Transverse colon (tissue), 4 donors: ENCODE results near the gene RUNX1. TPM values are rescaled to one million over a fixed set of nuclear protein-coding genes. Genes with fewer than 3 reads are reported as not detected.

Experiments used
- DNase-seq: peaks from one replicate; pipeline ENCODE4 v3.0.0-alpha.2; 2019
- H3K27ac ChIP-seq, 4 donors: fragments of 200-600 bp; sonication (generic); 2 replicates each; pipeline ENCODE4 v1.5.1; 2016 to 2018; ENCODE audit warnings: inconsistent platforms in 4 of 4
- H3K27me3 ChIP-seq: fragments of 200-600 bp; sonication (generic); 2 replicates; pipeline ENCODE4 v1.5.1; 2017; ENCODE audit warnings: inconsistent platforms
- H3K36me3 ChIP-seq, 4 donors: fragments of 200-600 bp; sonication (generic); 2 replicates each; pipeline ENCODE4 v1.5.1; 2017 to 2019; ENCODE audit warnings: inconsistent platforms in 4 of 4
- H3K4me1 ChIP-seq, 4 donors: fragments of 200-600 bp; sonication (generic); 2 replicates each; pipeline ENCODE4 v1.5.1; 2017 to 2020; ENCODE audit warnings: inconsistent platforms in 4 of 4
- H3K4me3 ChIP-seq, 4 donors: fragments of 200-600 bp; sonication (generic); 1 replicate in 1 of 4; 2 replicates in 3 of 4; pipeline versions ENCODE4 v1.5.1 to v1.6.1; 2017 to 2019; ENCODE audit warnings: inconsistent platforms in 4 of 4
- H3K9me3 ChIP-seq, 2 donors: fragments of 200-600 bp; sonication (generic); 2 replicates each; pipeline ENCODE4 v1.5.1; 2017 to 2019; ENCODE audit warnings: inconsistent platforms in 2 of 2
- EP300 ChIP-seq: sonication (generic); formaldehyde crosslinking; IDR thresholded peaks from one replicate; pipeline ENCODE4 v1.6.1; 2017; ENCODE audit warnings: antibody characterized with exemption, low read depth
- POLR2A ChIP-seq: fragments of 450-650 bp; IDR thresholded peaks from one replicate; pipeline ENCODE4 v1.6.1; 2016; ENCODE audit warnings: antibody characterized with exemption, mild to moderate bottlenecking, moderate library complexity
- POLR2AphosphoS5 ChIP-seq, 3 donors: sonication (generic); formaldehyde crosslinking; IDR thresholded peaks; one replicate each; pipeline ENCODE4 v1.6.1; 2016; ENCODE audit warnings: antibody characterized with exemption in 3 of 3
- WGBS, 2 donors: methylation state at CpG; one replicate each; pipeline ENCODE4 v1.1.5; 2018; ENCODE audit warnings: low coverage in 1 of 2; 5-methylcytosine and 5-hydroxymethylcytosine counted together
- in situ Hi-C, 4 donors: fragments of 200-750 bp; cut with MboI; loops; one replicate each; pipeline versions ENCODE4 v1.15.0 to v1.15.1; 2017; ENCODE audit warnings: low sequenced_read_pairs in 3 of 4, low pct_ligation_motif_present in 1 of 4, low pct_unique_long_range_greater_than_20kb in 1 of 4
- intact Hi-C: fragments of 100-400 bp; cut with DNase I; formaldehyde crosslinking; loops from one replicate; pipeline ENCODE4 v1.15.1; 2023; ENCODE audit warnings: low total_unique reads
- total RNA-seq, 4 donors: library from RNA; depleted of rRNA; stranded (reverse); fragments of >200 nt; gene quantifications; one replicate each; pipeline ENCODE4 v1.1.0, GENCODE V29; 2016
- TF ChIP-seq, protein P1 (sequence below), 5 experiments: fragments of 200-600 bp in 3 of 5; fragments of 450-650 bp in 2 of 5; sonication (generic) in 3 of 5; IDR thresholded peaks; 1 replicate in 2 of 5; 2 replicates in 3 of 5; pipeline ENCODE4 v1.5.1; 2016 to 2017; ENCODE audit warnings: antibody characterized with exemption in 5 of 5, inconsistent platforms in 3 of 5, mild to moderate bottlenecking in 2 of 5, moderate library complexity in 1 of 5

The RUNX1 gene
- total RNA-seq, 4 donors from 2014 or later, result 8.3 to 60.1 (median 34.7) TPM

DNA sequence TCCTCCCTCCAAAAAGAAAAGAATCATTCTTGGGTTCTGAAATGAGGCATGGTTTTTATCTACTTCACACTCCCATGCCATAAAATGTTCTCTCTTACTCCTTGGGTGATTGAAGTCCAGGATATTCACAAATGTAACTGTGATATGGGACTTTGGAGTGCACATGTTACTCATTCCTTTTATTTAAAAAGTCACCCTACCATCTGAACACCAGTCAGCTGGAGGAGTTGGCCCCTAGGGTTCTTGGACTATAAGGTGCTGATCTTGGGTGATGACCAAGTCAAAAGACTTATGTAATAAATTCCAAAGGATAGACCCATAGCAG, 251.9 kb downstream of the RUNX1 start:
- intact Hi-C loops (loop anchor here (10.0 kb wide), 1 partner anchor 88 kb away; no protein-coding TSS in a partner anchor), in situ Hi-C loops (no loop called here)
- Histone ChIP-seq H3K4me1 (peaks cover 22 to 65% (median 40%) of the 10 kb centered on the region in 4 donors), H3K9me3 (no peaks in the 10 kb centered on the region), H3K27me3 (no peaks in the 10 kb centered on the region), H3K27ac (peak overlapping the region; percentile 72 to 79 (median 78)), H3K4me3 (no peak overlapping the region), H3K36me3 (peaks cover 0 to 5% (median 0%) of the 10 kb centered on the region in 4 donors)
- TF ChIP-seq, protein P1, sequence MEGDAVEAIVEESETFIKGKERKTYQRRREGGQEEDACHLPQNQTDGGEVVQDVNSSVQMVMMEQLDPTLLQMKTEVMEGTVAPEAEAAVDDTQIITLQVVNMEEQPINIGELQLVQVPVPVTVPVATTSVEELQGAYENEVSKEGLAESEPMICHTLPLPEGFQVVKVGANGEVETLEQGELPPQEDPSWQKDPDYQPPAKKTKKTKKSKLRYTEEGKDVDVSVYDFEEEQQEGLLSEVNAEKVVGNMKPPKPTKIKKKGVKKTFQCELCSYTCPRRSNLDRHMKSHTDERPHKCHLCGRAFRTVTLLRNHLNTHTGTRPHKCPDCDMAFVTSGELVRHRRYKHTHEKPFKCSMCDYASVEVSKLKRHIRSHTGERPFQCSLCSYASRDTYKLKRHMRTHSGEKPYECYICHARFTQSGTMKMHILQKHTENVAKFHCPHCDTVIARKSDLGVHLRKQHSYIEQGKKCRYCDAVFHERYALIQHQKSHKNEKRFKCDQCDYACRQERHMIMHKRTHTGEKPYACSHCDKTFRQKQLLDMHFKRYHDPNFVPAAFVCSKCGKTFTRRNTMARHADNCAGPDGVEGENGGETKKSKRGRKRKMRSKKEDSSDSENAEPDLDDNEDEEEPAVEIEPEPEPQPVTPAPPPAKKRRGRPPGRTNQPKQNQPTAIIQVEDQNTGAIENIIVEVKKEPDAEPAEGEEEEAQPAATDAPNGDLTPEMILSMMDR (IDR thresholded peaks at IDR 0.05), result no peak
- TF ChIP-seq POLR2AphosphoS5 (IDR thresholded peaks at IDR 0.05), result peak in 1 of 3 donors; percentile 38
- no peak for DNase-seq

DNA sequence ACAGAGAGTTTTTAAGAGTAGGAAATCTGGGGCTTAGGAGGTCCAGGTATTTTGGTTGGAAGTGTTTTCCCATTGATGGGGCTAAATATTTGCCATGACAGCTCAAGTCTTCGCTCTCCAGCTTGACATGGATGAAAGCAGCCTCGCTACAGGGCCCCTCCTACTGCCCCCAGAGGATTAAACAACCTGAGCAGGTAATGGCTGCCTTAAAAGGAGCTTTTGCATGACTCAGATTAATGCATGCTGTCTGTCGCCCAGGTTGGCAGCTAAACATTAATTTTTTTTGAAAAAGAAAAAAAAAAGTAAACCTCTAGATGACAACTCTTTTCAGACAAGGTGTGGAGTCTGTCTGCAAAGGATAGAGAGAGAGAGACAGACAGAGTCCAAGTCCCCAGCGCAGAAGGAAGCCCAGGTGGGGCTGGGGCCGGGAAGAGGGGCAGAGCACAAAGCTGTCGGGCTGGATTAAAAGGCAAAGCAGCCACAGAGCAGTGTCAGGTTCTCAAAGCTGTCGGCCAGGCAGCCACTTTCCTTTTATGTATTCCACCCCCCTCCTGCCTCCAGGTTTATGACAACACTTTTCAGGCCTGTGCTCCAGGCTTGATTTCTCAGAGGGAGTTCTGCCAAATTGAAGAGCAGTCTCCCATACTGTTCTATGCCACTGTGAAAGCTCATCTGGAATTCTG, 252.4 kb downstream of the RUNX1 start:
- 0 to 47% methylated on average over 3 to 7 of the region's 7 CpGs for WGBS, 2 donors
- Histone ChIP-seq H3K27ac (peak overlapping the region; percentile 72 to 79 (median 78)), H3K4me3 (no peak overlapping the region), H3K4me1 (peaks cover 22 to 60% (median 39%) of the 10 kb centered on the region in 4 donors), H3K36me3 (peaks cover 0 to 5% (median 0%) of the 10 kb centered on the region in 4 donors), H3K27me3 (no peaks in the 10 kb centered on the region), H3K9me3 (no peaks in the 10 kb centered on the region)
- no peak for DNase-seq
- TF ChIP-seq POLR2A, result no peak
- no peak for TF ChIP-seq EP300
- TF ChIP-seq, protein P1 (IDR thresholded peaks at IDR 0.05), result no peak
- TF ChIP-seq POLR2AphosphoS5 (IDR thresholded peaks at IDR 0.05), result no peak
- intact Hi-C loops (loop anchor here (10.0 kb wide), 1 partner anchor 88 kb away; no protein-coding TSS in a partner anchor), in situ Hi-C loops (no loop called here)

DNA sequence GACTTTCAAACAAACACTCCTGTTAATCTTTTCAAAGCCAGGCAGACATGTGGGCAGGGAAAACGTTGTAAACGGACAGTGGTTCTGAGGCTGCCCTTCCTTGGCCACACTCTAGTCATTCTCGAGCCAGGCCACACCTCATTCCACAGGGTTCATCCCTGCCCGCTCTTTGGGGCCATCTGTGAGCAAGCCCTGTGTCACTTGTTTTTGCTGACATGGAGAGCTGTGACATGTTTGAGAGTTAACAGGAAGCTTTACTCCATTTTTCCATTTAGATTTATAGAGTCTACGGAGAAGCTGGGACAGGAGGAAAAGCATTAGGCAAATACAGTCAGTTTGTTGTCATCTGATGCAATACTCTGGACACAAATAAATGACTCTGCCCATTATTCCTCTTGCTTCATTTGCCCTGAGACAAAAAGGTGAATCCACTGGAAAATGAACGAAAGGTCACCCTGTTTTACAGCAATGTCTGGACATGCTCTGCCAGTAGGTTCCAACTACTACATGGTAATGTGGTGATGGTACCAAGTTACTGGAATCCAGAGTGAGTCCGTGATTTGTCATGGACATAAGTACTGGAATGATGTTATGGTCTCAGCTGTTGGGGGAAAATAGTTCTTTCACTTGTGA, 253.4 kb downstream of the RUNX1 start:
- intact Hi-C loops (loop anchor here (10.0 kb wide), 1 partner anchor 89 kb away; no protein-coding TSS in a partner anchor), in situ Hi-C loops (no loop called here)
- TF ChIP-seq, protein P1 (IDR thresholded peaks at IDR 0.05), result no peak
- TF ChIP-seq POLR2AphosphoS5 (IDR thresholded peaks at IDR 0.05), result peak; percentile 21 to 57 (median 45)
- 8 to 41% methylated on average over 2 to 7 of the region's 7 CpGs for WGBS, 2 donors
- Histone ChIP-seq H3K9me3 (no peaks in the 10 kb centered on the region), H3K4me1 (peaks cover 22 to 50% (median 35%) of the 10 kb centered on the region in 4 donors), H3K27me3 (no peaks in the 10 kb centered on the region), H3K4me3 (no peak overlapping the region), H3K27ac (peak overlapping the region; percentile 72 to 79 (median 78)), H3K36me3 (peaks cover 0 to 5% (median 0%) of the 10 kb centered on the region in 4 donors)
- DNase-seq, result peak; percentile 67

DNA sequence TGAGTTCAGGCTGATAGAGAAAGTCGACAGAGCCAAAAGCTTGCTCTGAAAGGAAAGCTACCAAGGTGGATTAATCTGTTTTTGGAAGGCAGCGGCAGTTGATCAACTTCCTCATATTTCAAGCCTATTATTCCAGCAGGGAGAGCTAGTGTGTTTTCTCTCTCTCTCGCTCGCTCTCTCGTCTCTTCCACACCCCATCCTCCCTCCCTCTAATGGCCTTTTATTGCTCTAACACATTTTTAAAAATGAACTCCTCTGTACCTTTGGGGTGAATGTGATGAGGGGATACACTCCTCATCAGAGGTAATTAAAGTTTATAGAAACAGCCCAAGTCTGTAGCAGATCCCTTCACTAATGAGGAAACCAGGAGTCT, 253.9 kb downstream of the RUNX1 start:
- no peak overlapping the region for H3K4me3 ChIP-seq
- peaks cover 22 to 50% (median 33%) of the 10 kb centered on the region in 4 donors for H3K4me1 ChIP-seq
- DNase-seq, result no peak
- peaks cover 0 to 5% (median 0%) of the 10 kb centered on the region in 4 donors for H3K36me3 ChIP-seq
- in situ Hi-C loops (no loop called here), intact Hi-C loops (loop anchor here (10.0 kb wide), 1 partner anchor 90 kb away; no protein-coding TSS in a partner anchor)
- H3K27me3 ChIP-seq, result no peaks in the 10 kb centered on the region
- no peak for TF ChIP-seq POLR2AphosphoS5 (IDR thresholded peaks at IDR 0.05)
- TF ChIP-seq, protein P1 (IDR thresholded peaks at IDR 0.05), result peak in 3 of 5 experiments; percentile 12 to 32 (median 19)
- peak overlapping the region; percentile 72 to 79 (median 78) for H3K27ac ChIP-seq
- H3K9me3 ChIP-seq, result no peaks in the 10 kb centered on the region
- WGBS, 2 donors, result 13 to 41% methylated on average over 3 to 5 of the region's 5 CpGs
